Testis (tissue), 3 donors: Measurements from ENCODE around the gene EXOSC10. TPM values are rescaled to one million over a fixed set of nuclear protein-coding genes. Genes with fewer than 3 reads are reported as not detected.

ENCODE experiments used
- DNase-seq: peaks from one replicate; pipeline ENCODE4 v3.0.0-alpha.2; 2019
- H3K27ac ChIP-seq, 2 donors: fragments of 200-600 bp; sonication (generic); one replicate each; pipeline ENCODE4 v1.5.1; 2019
- H3K27me3 ChIP-seq: fragments of 200-600 bp; sonication (generic); one replicate; pipeline ENCODE4 v1.5.1; 2019
- H3K36me3 ChIP-seq: fragments of 200-600 bp; sonication (generic); one replicate; pipeline ENCODE4 v1.5.1; 2017; ENCODE audit warnings: low read depth; ENCODE audit errors: missing control alignments
- H3K4me1 ChIP-seq: fragments of 200-600 bp; sonication (generic); one replicate; pipeline ENCODE4 v1.5.1; 2019
- H3K4me3 ChIP-seq, 2 donors: fragments of 200-600 bp; sonication (generic); one replicate each; pipeline ENCODE4 v1.5.1; 2017 to 2019
- H3K9me3 ChIP-seq: fragments of 200-600 bp; sonication (generic); one replicate; pipeline ENCODE4 v1.5.1; 2017
- CTCF ChIP-seq, 3 experiments: fragments of 450-650 bp in 2 of 3; fragments of 200-600 bp in 1 of 3; sonication (generic) in 1 of 3; IDR thresholded peaks; one replicate each; pipeline ENCODE4 v1.5.1; 2016 to 2019; ENCODE audit warnings: antibody characterized with exemption in 3 of 3, mild to moderate bottlenecking in 2 of 3, moderate library complexity in 1 of 3
- POLR2A ChIP-seq: fragments of 450-650 bp; IDR thresholded peaks from one replicate; pipeline ENCODE4 v1.6.1; 2017; ENCODE audit warnings: antibody characterized with exemption, mild to moderate bottlenecking, moderate library complexity
- WGBS, 2 donors: methylation state at CpG; one replicate each; pipeline ENCODE4 v1.1.5; 2018; 5-methylcytosine and 5-hydroxymethylcytosine counted together
- intact Hi-C: fragments of 100-400 bp; cut with DNase I; formaldehyde crosslinking; loops from one replicate; pipeline ENCODE4 v1.15.1; 2023; ENCODE audit warnings: low total_unique reads
- polyA plus RNA-seq: library from polyadenylated mRNA; stranded (reverse); fragments of 350-450 nt; fragmentation: Illumina TruSeq; extraction: RNeasy Lipid Tissue Mini Kit (QIAGEN cat#74804); gene quantifications from one replicate; pipeline ENCODE4 v1.2.3, GENCODE V29; 2014; ENCODE audit warnings: low read depth, low replicate concordance; ENCODE audit not compliant: insufficient read depth
- total RNA-seq, 2 donors: library from RNA; depleted of rRNA; stranded (reverse); fragments of >200 nt; gene quantifications; one replicate each; pipeline ENCODE4 v1.2.3, GENCODE V29; 2016

Gene EXOSC10
- total and polyA plus RNA-seq, 3 donors from 2014 or later = 67.5 to 78.8 (median 78.4) TPM

GRCh38 chr1:11134898-11135266, 35.2 kb upstream of the EXOSC10 start:
- intact Hi-C loops = no loop called here
- WGBS, 2 donors = 66 to 72% methylated on average over 5 of the region's 5 CpGs
- Histone ChIP-seq H3K4me1 (peaks cover 44% of the 10 kb centered on the region), H3K27me3 (no peaks in the 10 kb centered on the region), H3K4me3 (no peak overlapping the region), H3K9me3 (no peaks in the 10 kb centered on the region), H3K36me3 (no peaks in the 10 kb centered on the region), H3K27ac (no peak overlapping the region)
- no peak for DNase-seq
- TF ChIP-seq CTCF (IDR thresholded peaks at IDR 0.05) (no peak), POLR2A (no peak)

GRCh38 chr1:11134251-11134897, 34.7 kb upstream of the EXOSC10 start:
- WGBS, 2 donors = 39 to 67% methylated on average over 4 to 5 of the region's 5 CpGs
- H3K4me1 ChIP-seq = peaks cover 40% of the 10 kb centered on the region
- no peaks in the 10 kb centered on the region for H3K27me3 ChIP-seq
- TF ChIP-seq CTCF (IDR thresholded peaks at IDR 0.05) (no peak), POLR2A (no peak)
- DNase-seq = peak; percentile 28
- no peaks in the 10 kb centered on the region for H3K36me3 ChIP-seq
- H3K4me3 ChIP-seq = no peak overlapping the region
- no peak overlapping the region for H3K27ac ChIP-seq
- H3K9me3 ChIP-seq = no peaks in the 10 kb centered on the region
- intact Hi-C loops = no loop called here

GRCh38 chr1:11132563-11133293, 33.1 kb upstream of the EXOSC10 start:
- Histone ChIP-seq H3K4me3 (no peak overlapping the region), H3K27me3 (no peaks in the 10 kb centered on the region), H3K36me3 (no peaks in the 10 kb centered on the region), H3K4me1 (peaks cover 30% of the 10 kb centered on the region), H3K9me3 (no peaks in the 10 kb centered on the region), H3K27ac (peak overlapping the region in 1 of 2 donors; percentile 50)
- DNase-seq = no peak
- WGBS, 2 donors = 63 to 69% methylated on average over 4 to 8 of the region's 8 CpGs
- no peak for TF ChIP-seq CTCF (IDR thresholded peaks at IDR 0.05)
- no peak for TF ChIP-seq POLR2A
- intact Hi-C loops = no loop called here

- DNase-seq = no peak
- H3K9me3 ChIP-seq = no peaks in the 10 kb centered on the region
- no peak overlapping the region for H3K27ac ChIP-seq
- 55 to 69% methylated on average over 3 of the region's 3 CpGs for WGBS, 2 donors
- H3K4me3 ChIP-seq = no peak overlapping the region
- no peak for TF ChIP-seq CTCF (IDR thresholded peaks at IDR 0.05)
- TF ChIP-seq POLR2A = no peak
- intact Hi-C loops = no loop called here
- peaks cover 30% of the 10 kb centered on the region for H3K4me1 ChIP-seq
- H3K27me3 ChIP-seq = no peaks in the 10 kb centered on the region
- H3K36me3 ChIP-seq = no peaks in the 10 kb centered on the region
These were observed 32.1 kb upstream of the EXOSC10 start for GRCh38 chr1:11131816-11132215.

- intact Hi-C loops = no loop called here
- H3K36me3 ChIP-seq = no peaks in the 10 kb centered on the region
- 92 to 96% methylated on average over 16 to 17 of the region's 17 CpGs for WGBS, 2 donors
These were observed 30.7 kb upstream of the EXOSC10 start for GRCh38 chr1:11130406-11130805.

More at GRCh38 chr1:11130406-11130805, 30.7 kb upstream of the EXOSC10 start:
- H3K4me1 ChIP-seq = peaks cover 30% of the 10 kb centered on the region
- TF ChIP-seq CTCF (IDR thresholded peaks at IDR 0.05) (no peak), POLR2A (no peak)
- no peaks in the 10 kb centered on the region for H3K27me3 ChIP-seq
- no peaks in the 10 kb centered on the region for H3K9me3 ChIP-seq
- DNase-seq = no peak
- no peak overlapping the region for H3K27ac ChIP-seq
- H3K4me3 ChIP-seq = no peak overlapping the region
